OCI-LY7 (cell line): ENCODE measurements around the gene BHLHA9. TPM values are rescaled to one million over a fixed set of nuclear protein-coding genes. Genes with fewer than 3 reads are reported as not detected.
A peak's percentile ranks its signal among the peaks of the same experiment; 100 is the strongest.

Experiments
- BruUV-seq: library from RNA; stranded (reverse); fragments of 400-500 nt; replicated peaks from 2 replicates; lab custom pipeline; 2021; lab: Mats Ljungman, UMichigan
- CTCF ChIA-PET: fragments of 300-600 bp; sonication (Branson Sonifier 250); formaldehyde crosslinking; loops from one replicate; lab custom pipeline; 2022; ENCODE audit warnings: antibody characterized with exemption; ENCODE audit not compliant: unreplicated experiment; lab: Charles Lee
- POLR2A ChIA-PET: fragments of 300-600 bp; sonication (Branson Sonifier 250); formaldehyde crosslinking; loops from one replicate; lab custom pipeline; 2022; ENCODE audit warnings: antibody characterized with exemption; lab: Charles Lee
- DNase-seq: peaks from one replicate; pipeline ENCODE4 v3.0.0-alpha.2; 2015; ENCODE audit warnings: low spot score
- H2AFZ ChIP-seq: fragments of 200-600 bp; sonication (generic), shearing (Covaris generic); 2 replicates; pipeline ENCODE4 v1.6.1; 2014; ENCODE audit warnings: mild to moderate bottlenecking, antibody characterized with exemption, low read length, moderate library complexity
- H3K27ac ChIP-seq: fragments of 200-600 bp; sonication (generic); 2 replicates; pipeline ENCODE4 v1.5.1; 2014; ENCODE audit warnings: mixed run types, low read depth, mild to moderate bottlenecking, moderate library complexity, low read length, inconsistent platforms; ENCODE audit not compliant: poor library complexity, severe bottlenecking
- H3K36me3 ChIP-seq: fragments of 200-600 bp; sonication (generic); 2 replicates; pipeline ENCODE4 v1.6.1; 2014; ENCODE audit warnings: mild to moderate bottlenecking, antibody characterized with exemption, low read length, moderate library complexity, mixed read lengths; ENCODE audit not compliant: insufficient read depth
- H3K4me1 ChIP-seq: fragments of 200-600 bp; sonication (generic); 2 replicates; pipeline ENCODE4 v1.5.1; 2014; ENCODE audit warnings: mild to moderate bottlenecking, low read length; ENCODE audit not compliant: insufficient read depth, poor library complexity, severe bottlenecking
- H3K4me2 ChIP-seq: fragments of 200-600 bp; sonication (generic); 2 replicates; pipeline ENCODE4 v1.6.1; 2014; ENCODE audit warnings: mild to moderate bottlenecking, low read length
- H3K4me3 ChIP-seq: fragments of 200-600 bp; sonication (generic); 2 replicates; pipeline ENCODE4 v1.5.1; 2014; ENCODE audit warnings: mild to moderate bottlenecking, low read depth, low read length; ENCODE audit not compliant: poor library complexity, severe bottlenecking
- H3K79me2 ChIP-seq: fragments of 200-600 bp; sonication (generic); 2 replicates; pipeline ENCODE4 v1.6.1; 2016; ENCODE audit warnings: low read depth, mild to moderate bottlenecking, low read length, moderate library complexity, mixed read lengths; ENCODE audit not compliant: insufficient read depth
- H3K9me2 ChIP-seq: fragments of 200-600 bp; sonication (generic); 2 replicates; pipeline ENCODE4 v1.6.1; 2016; ENCODE audit warnings: mild to moderate bottlenecking, low read length, mixed read lengths; ENCODE audit not compliant: insufficient read depth
- H3K9me3 ChIP-seq: fragments of 200-600 bp; sonication (generic); 2 replicates; pipeline ENCODE4 v1.6.1; 2014; ENCODE audit warnings: mild to moderate bottlenecking, mixed run types, low read length, mixed read lengths
- H4K20me1 ChIP-seq: fragments of 200-600 bp; sonication (generic); 2 replicates; pipeline ENCODE4 v1.6.1; 2014; ENCODE audit warnings: mild to moderate bottlenecking, antibody characterized with exemption, low read length, moderate library complexity, mixed read lengths; ENCODE audit not compliant: insufficient read depth
- CTCF ChIP-seq: fragments of 200-600 bp; sonication (generic); conservative IDR thresholded peaks from 2 replicates; pipeline ENCODE4 v1.5.1; 2014; ENCODE audit warnings: mild to moderate bottlenecking, antibody characterized with exemption, low read length, moderate library complexity, mixed read lengths
- EZH2phosphoT487 ChIP-seq: fragments of 200-600 bp; sonication (generic); IDR thresholded peaks from 2 replicates; pipeline ENCODE4 v1.6.1; 2018; ENCODE audit warnings: low read depth, borderline replicate concordance, mild to moderate bottlenecking, mixed run types, antibody characterized with exemption, low read length, moderate library complexity, mixed read lengths
- intact Hi-C: fragments of 100-400 bp; cut with micrococcal nuclease; formaldehyde crosslinking; loops from one replicate; pipeline ENCODE4 v1.10.0; 2022; ENCODE audit not compliant: unreplicated experiment
- total RNA-seq, 2 experiments: library from RNA; depleted of rRNA in 1 of 2; stranded (reverse); fragments of >200 nt in 1 of 2; shearing (Covaris generic) in 1 of 2; gene quantifications; 2 replicates each; pipeline ENCODE4 v1.2.3, GENCODE V29; 2014 to 2022

The BHLHA9 gene
- total RNA-seq, 2 experiments from 2014 or later, result not detected

- no TSS peak for BruUV-seq
- Histone ChIP-seq H2AFZ (no peak overlapping the region), H4K20me1 (peaks cover 21% of the 10 kb centered on the region; the same call in 1 of the 2 replicates), H3K9me3 (no peaks in the 10 kb centered on the region), H3K4me1 (peaks cover 36% of the 10 kb centered on the region), H3K4me3 (peak overlapping the region; percentile 88), H3K36me3 (peaks cover 39% of the 10 kb centered on the region), H3K27ac (peak overlapping the region; percentile 86), H3K79me2 (peaks cover 44% of the 10 kb centered on the region), H3K9me2 (no peaks in the 10 kb centered on the region), H3K4me2 (peak overlapping the region; percentile 98)
- intact Hi-C loops, result loop anchor here (1.0 to 2.0 kb wide), 4 partner anchors 13 to 106 kb away; no protein-coding TSS in a partner anchor
- CTCF ChIA-PET, result interaction anchor here (0.9 to 2.8 kb wide), 2 partner anchors 12 to 28 kb away, joined by 3 to 7 read pairs; no protein-coding TSS in a partner anchor
- POLR2A ChIA-PET, result interaction anchor here (2.0 to 5.0 kb wide), 5 partner anchors 8 to 47 kb away, joined by 6 to 57 read pairs (median 13); no protein-coding TSS in a partner anchor
- no peak for DNase-seq
- TF ChIP-seq CTCF, result no peak
- TF ChIP-seq EZH2phosphoT487, result no peak
Observed at GRCh38 chr17:1228781-1229348, 41.4 kb upstream of the BHLHA9 start.

GRCh38 chr17:1229349-1229899, 40.8 kb upstream of the BHLHA9 start:
- H3K36me3 ChIP-seq, result peaks cover 34% of the 10 kb centered on the region

More at GRCh38 chr17:1229349-1229899, 40.8 kb upstream of the BHLHA9 start:
- H3K9me3 ChIP-seq, result no peaks in the 10 kb centered on the region
- H3K27ac ChIP-seq, result peak overlapping the region; percentile 86
- peak overlapping the region; percentile 88 for H3K4me3 ChIP-seq
- no peaks in the 10 kb centered on the region for H3K9me2 ChIP-seq
- POLR2A ChIA-PET, result interaction anchor here (0.6 to 5.0 kb wide), 6 partner anchors 9 to 160 kb away, joined by 3 to 57 read pairs (median 12); no protein-coding TSS in a partner anchor
- intact Hi-C loops, result loop anchor here (2.0 kb wide), 2 partner anchors 49 to 107 kb away; no protein-coding TSS in a partner anchor
- peaks cover 21% of the 10 kb centered on the region; the same call in 1 of the 2 replicates for H4K20me1 ChIP-seq
- peak; percentile 85 for DNase-seq
- no peak overlapping the region for H2AFZ ChIP-seq
- H3K4me2 ChIP-seq, result peak overlapping the region; percentile 98
- TF ChIP-seq CTCF (no peak), EZH2phosphoT487 (no peak)
- peaks cover 33% of the 10 kb centered on the region for H3K4me1 ChIP-seq
- CTCF ChIA-PET, result interaction anchor here (1.0 to 2.8 kb wide), 2 partner anchors 13 to 29 kb away, joined by 6 to 7 read pairs; no protein-coding TSS in a partner anchor
- no TSS peak for BruUV-seq
- H3K79me2 ChIP-seq, result peaks cover 39% of the 10 kb centered on the region
